ENCODE data around the gene CRK. TPM values are rescaled to one million over a fixed set of nuclear protein-coding genes. Genes with fewer than 3 reads are reported as not detected.

CRK gene
- polyA plus RNA-seq (2012; ENCODE audit: insufficient read length, low read depth): 51.3 TPM

DNA sequence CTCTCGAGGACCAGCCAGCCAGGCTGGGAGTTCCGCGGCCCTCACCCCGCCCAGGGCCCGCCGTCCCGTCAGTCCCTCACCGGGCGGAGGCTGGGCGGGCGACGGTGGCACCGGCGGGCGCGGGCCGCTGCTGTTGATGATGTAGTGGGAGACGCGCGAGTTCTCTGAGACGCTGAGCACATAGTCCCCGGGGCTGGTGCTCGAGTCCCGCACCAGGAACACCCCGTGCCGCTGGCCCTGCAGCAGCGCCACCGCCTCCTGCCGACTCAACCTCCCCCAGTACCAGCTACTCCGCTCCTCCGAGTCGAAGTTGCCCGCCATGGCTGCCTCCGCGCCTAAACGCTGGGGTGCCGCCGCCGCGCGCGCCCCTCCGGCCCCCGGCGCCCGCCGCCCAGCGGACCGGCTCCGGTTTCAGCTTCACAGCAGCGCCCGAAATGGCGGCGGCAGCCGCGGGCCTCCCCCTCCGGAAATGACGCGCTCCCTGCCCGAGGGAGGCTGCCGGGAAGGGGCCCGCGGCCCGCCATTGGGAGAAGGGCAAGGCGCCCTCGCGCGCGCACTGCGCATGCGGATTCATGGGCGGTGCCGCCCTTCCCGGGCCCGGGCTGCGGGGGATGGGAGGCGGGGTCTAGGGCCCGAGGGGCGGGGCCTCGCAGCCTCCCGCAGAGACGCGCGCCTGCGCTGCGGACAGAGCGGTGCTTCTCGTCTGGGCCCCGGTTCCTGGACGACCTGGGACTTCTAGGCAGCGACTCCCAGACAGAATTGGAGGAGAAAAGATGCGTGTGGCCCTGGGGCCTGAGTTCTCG is at the start of gene CRK:
CRK (minus strand) TSS at position 436 of the 803 bp plus-strand sequence; CDS start at position 321, 115 bp downstream.
- TF ChIP-seq, protein P1, sequence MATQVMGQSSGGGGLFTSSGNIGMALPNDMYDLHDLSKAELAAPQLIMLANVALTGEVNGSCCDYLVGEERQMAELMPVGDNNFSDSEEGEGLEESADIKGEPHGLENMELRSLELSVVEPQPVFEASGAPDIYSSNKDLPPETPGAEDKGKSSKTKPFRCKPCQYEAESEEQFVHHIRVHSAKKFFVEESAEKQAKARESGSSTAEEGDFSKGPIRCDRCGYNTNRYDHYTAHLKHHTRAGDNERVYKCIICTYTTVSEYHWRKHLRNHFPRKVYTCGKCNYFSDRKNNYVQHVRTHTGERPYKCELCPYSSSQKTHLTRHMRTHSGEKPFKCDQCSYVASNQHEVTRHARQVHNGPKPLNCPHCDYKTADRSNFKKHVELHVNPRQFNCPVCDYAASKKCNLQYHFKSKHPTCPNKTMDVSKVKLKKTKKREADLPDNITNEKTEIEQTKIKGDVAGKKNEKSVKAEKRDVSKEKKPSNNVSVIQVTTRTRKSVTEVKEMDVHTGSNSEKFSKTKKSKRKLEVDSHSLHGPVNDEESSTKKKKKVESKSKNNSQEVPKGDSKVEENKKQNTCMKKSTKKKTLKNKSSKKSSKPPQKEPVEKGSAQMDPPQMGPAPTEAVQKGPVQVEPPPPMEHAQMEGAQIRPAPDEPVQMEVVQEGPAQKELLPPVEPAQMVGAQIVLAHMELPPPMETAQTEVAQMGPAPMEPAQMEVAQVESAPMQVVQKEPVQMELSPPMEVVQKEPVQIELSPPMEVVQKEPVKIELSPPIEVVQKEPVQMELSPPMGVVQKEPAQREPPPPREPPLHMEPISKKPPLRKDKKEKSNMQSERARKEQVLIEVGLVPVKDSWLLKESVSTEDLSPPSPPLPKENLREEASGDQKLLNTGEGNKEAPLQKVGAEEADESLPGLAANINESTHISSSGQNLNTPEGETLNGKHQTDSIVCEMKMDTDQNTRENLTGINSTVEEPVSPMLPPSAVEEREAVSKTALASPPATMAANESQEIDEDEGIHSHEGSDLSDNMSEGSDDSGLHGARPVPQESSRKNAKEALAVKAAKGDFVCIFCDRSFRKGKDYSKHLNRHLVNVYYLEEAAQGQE (IDR thresholded peaks at IDR 0.05; ENCODE audit: insufficient read depth in 1 of 2, low read depth in 2 of 2, low read length in 2 of 2): no peak
- peak; percentile 78; the same call in 1 of the 2 replicates for TF ChIP-seq TAF1 (IDR thresholded peaks at IDR 0.05; ENCODE audit: borderline replicate concordance, insufficient read depth, low read length)
- no peak for TF ChIP-seq SIN3A (IDR thresholded peaks at IDR 0.05; ENCODE audit: borderline replicate concordance, insufficient read depth, low read length)
- peak; percentile 84 for TF ChIP-seq POLR2AphosphoS5 (IDR thresholded peaks at IDR 0.05; ENCODE audit: low read depth, low read length)
- TF ChIP-seq FOXP2 (optimal IDR thresholded peaks at IDR 0.05; ENCODE audit: borderline replicate concordance, extremely low read depth, extremely low read length, insufficient read depth): peak; percentile 80

DNA sequence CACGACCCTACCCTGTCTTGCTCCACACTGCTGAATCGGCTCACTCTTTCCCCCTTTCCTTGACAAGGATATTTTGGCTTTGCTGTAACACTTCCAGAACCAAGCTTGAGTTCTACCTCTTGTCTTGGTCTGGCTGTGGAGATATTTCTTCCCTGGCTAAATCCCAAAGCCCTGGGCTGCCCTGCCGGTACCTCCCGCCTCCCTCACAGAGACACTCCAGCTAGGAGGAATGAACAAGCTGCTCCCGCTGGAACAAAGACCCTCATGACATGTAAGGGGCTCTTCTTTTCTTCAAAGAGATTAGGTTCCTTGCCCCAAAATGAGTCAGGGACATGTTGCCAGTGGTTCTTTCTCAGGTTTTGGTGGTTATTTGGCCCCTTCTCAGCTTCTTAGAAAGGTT is 49.6 kb upstream of the CRK start:
- TF ChIP-seq FOXP2 (optimal IDR thresholded peaks at IDR 0.05; ENCODE audit: borderline replicate concordance, extremely low read depth, extremely low read length, insufficient read depth) (no peak), POLR2AphosphoS5 (IDR thresholded peaks at IDR 0.05; ENCODE audit: low read depth, low read length) (no peak), TAF1 (IDR thresholded peaks at IDR 0.05; ENCODE audit: borderline replicate concordance, insufficient read depth, low read length) (no peak), SIN3A (IDR thresholded peaks at IDR 0.05; ENCODE audit: borderline replicate concordance, insufficient read depth, low read length) (no peak)
- TF ChIP-seq, protein P1 (IDR thresholded peaks at IDR 0.05; ENCODE audit: insufficient read depth in 1 of 2, low read depth in 2 of 2, low read length in 2 of 2): no peak

DNA sequence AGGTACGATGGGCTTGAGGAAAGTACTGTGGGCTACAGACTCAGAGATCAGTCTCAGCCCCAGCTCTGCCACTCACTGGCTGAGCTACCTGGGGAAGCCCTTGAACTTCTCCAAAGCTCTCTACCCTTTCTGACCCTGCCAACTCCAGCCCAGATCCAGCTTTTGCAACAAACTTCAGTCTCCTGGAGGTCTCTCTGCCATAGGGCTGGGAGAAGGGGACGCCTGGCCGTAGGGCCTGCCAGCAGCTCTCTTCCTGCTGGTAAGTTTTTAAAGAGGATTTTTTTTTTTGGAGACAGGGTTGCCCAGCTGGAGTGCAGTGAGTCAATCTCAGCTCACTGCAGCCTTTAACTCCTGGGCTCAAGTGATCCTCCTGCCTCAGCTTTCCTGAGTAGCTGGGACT is 48.8 kb upstream of the CRK start:
- TF ChIP-seq TAF1 (IDR thresholded peaks at IDR 0.05; ENCODE audit: borderline replicate concordance, insufficient read depth, low read length) (no peak), FOXP2 (optimal IDR thresholded peaks at IDR 0.05; ENCODE audit: borderline replicate concordance, extremely low read depth, extremely low read length, insufficient read depth) (no peak), SIN3A (IDR thresholded peaks at IDR 0.05; ENCODE audit: borderline replicate concordance, insufficient read depth, low read length) (no peak), POLR2AphosphoS5 (IDR thresholded peaks at IDR 0.05; ENCODE audit: low read depth, low read length) (no peak)
- TF ChIP-seq, protein P1 (IDR thresholded peaks at IDR 0.05; ENCODE audit: insufficient read depth in 1 of 2, low read depth in 2 of 2, low read length in 2 of 2): no peak

DNA sequence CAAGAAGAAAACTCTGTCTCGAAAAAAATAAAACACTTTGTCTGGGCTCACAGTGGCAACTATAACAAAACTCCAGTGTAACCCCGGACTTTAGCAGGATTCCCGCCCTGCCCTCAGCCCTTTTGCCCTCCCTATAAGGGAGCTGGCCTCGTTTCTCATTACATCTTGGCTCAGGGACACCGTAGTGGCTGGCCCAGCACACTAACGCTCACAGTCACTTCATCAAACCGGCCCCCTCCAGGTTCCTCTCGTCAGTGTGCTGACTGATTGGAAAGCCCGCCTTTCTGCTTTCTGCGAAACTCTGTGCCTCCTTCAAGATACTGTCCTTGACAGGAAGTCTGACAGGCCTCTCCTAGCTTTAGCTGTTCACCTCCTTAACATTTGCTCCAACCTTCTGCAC is 47.7 kb upstream of the CRK start:
- TF ChIP-seq FOXP2 (optimal IDR thresholded peaks at IDR 0.05; ENCODE audit: borderline replicate concordance, extremely low read depth, extremely low read length, insufficient read depth): no peak
- no peak for TF ChIP-seq SIN3A (IDR thresholded peaks at IDR 0.05; ENCODE audit: borderline replicate concordance, insufficient read depth, low read length)
- TF ChIP-seq POLR2AphosphoS5 (IDR thresholded peaks at IDR 0.05; ENCODE audit: low read depth, low read length): no peak
- TF ChIP-seq, protein P1 (IDR thresholded peaks at IDR 0.05; ENCODE audit: insufficient read depth in 1 of 2, low read depth in 2 of 2, low read length in 2 of 2): no peak
